ENCODE measurements around the gene NUDT4. TPM values are rescaled to one million over a fixed set of nuclear protein-coding genes. Genes with fewer than 3 reads are reported as not detected.

Gene NUDT4
- total RNA-seq, 1 experiment from 2014 or later = 56.5 TPM

DNA sequence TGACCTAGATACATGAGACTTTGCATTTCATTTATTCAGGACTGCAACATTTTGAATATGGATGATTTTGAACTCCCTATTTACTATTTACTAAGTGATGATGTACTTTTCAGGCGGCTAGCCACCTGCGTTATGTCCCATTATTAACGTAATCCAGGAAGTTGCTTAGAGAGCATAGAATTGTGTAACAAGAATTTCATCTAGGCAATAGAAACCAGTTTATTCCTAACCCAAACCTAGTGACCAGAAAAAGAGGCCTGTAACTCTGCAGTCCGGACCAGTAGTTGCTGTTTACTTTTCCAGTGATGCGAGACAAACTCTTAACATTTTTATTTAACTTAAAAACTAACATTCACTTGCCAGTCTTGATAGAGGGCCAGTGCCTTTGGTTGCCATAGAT, 12.3 kb downstream of the NUDT4 start:
- H3K27ac Mint-ChIP-seq = 0 out of 2 replicates have a peak overlapping the region, but pooled peaks have one; percentile 63
- CTCF ChIA-PET = no interaction called here
- no peaks in the 10 kb centered on the region for H3K9me3 Mint-ChIP-seq
- POLR2A ChIA-PET = no interaction called here
- ATAC-seq (no peak), DNase-seq (ENCODE audit: low spot score) (no peak)
- no peak for TF ChIP-seq ZNF396 (CRISPR knock-in tag; IDR thresholded peaks at IDR 0.05; ENCODE audit: borderline replicate concordance)
- no peak for TF ChIP-seq RORB (CRISPR knock-in tag; IDR thresholded peaks at IDR 0.05)
- no peak for TF ChIP-seq HMGA2 (CRISPR knock-in tag; IDR thresholded peaks at IDR 0.05)
- TF ChIP-seq PREB (CRISPR knock-in tag; IDR thresholded peaks at IDR 0.05; ENCODE audit: borderline replicate concordance) = no peak
- TF ChIP-seq, protein P1, sequence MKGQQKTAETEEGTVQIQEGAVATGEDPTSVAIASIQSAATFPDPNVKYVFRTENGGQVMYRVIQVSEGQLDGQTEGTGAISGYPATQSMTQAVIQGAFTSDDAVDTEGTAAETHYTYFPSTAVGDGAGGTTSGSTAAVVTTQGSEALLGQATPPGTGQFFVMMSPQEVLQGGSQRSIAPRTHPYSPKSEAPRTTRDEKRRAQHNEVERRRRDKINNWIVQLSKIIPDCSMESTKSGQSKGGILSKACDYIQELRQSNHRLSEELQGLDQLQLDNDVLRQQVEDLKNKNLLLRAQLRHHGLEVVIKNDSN (CRISPR knock-in tag; IDR thresholded peaks at IDR 0.05) = no peak
- no peak for TF ChIP-seq MLX (CRISPR knock-in tag; IDR thresholded peaks at IDR 0.05)
- no peak for TF ChIP-seq ZNF416 (CRISPR knock-in tag; IDR thresholded peaks at IDR 0.05)
- TF ChIP-seq TCF7 (CRISPR knock-in tag; IDR thresholded peaks at IDR 0.05; ENCODE audit: low read depth) = no peak
- no peak for TF ChIP-seq SOX15 (CRISPR knock-in tag; IDR thresholded peaks at IDR 0.05)
- TF ChIP-seq, protein P2, sequence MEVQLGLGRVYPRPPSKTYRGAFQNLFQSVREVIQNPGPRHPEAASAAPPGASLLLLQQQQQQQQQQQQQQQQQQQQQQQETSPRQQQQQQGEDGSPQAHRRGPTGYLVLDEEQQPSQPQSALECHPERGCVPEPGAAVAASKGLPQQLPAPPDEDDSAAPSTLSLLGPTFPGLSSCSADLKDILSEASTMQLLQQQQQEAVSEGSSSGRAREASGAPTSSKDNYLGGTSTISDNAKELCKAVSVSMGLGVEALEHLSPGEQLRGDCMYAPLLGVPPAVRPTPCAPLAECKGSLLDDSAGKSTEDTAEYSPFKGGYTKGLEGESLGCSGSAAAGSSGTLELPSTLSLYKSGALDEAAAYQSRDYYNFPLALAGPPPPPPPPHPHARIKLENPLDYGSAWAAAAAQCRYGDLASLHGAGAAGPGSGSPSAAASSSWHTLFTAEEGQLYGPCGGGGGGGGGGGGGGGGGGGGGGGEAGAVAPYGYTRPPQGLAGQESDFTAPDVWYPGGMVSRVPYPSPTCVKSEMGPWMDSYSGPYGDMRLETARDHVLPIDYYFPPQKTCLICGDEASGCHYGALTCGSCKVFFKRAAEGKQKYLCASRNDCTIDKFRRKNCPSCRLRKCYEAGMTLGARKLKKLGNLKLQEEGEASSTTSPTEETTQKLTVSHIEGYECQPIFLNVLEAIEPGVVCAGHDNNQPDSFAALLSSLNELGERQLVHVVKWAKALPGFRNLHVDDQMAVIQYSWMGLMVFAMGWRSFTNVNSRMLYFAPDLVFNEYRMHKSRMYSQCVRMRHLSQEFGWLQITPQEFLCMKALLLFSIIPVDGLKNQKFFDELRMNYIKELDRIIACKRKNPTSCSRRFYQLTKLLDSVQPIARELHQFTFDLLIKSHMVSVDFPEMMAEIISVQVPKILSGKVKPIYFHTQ (CRISPR knock-in tag; IDR thresholded peaks at IDR 0.05) = no peak
- no peak for TF ChIP-seq TP53 (CRISPR knock-in tag; IDR thresholded peaks at IDR 0.05)
- TF ChIP-seq, protein P3, sequence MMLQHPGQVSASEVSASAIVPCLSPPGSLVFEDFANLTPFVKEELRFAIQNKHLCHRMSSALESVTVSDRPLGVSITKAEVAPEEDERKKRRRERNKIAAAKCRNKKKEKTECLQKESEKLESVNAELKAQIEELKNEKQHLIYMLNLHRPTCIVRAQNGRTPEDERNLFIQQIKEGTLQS (CRISPR knock-in tag; conservative IDR thresholded peaks at IDR 0.05) = no peak
- TF ChIP-seq, protein P4, sequence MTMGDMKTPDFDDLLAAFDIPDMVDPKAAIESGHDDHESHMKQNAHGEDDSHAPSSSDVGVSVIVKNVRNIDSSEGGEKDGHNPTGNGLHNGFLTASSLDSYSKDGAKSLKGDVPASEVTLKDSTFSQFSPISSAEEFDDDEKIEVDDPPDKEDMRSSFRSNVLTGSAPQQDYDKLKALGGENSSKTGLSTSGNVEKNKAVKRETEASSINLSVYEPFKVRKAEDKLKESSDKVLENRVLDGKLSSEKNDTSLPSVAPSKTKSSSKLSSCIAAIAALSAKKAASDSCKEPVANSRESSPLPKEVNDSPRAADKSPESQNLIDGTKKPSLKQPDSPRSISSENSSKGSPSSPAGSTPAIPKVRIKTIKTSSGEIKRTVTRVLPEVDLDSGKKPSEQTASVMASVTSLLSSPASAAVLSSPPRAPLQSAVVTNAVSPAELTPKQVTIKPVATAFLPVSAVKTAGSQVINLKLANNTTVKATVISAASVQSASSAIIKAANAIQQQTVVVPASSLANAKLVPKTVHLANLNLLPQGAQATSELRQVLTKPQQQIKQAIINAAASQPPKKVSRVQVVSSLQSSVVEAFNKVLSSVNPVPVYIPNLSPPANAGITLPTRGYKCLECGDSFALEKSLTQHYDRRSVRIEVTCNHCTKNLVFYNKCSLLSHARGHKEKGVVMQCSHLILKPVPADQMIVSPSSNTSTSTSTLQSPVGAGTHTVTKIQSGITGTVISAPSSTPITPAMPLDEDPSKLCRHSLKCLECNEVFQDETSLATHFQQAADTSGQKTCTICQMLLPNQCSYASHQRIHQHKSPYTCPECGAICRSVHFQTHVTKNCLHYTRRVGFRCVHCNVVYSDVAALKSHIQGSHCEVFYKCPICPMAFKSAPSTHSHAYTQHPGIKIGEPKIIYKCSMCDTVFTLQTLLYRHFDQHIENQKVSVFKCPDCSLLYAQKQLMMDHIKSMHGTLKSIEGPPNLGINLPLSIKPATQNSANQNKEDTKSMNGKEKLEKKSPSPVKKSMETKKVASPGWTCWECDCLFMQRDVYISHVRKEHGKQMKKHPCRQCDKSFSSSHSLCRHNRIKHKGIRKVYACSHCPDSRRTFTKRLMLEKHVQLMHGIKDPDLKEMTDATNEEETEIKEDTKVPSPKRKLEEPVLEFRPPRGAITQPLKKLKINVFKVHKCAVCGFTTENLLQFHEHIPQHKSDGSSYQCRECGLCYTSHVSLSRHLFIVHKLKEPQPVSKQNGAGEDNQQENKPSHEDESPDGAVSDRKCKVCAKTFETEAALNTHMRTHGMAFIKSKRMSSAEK (CRISPR knock-in tag; IDR thresholded peaks at IDR 0.05; ENCODE audit: borderline replicate concordance) = no peak
- no peak for TF ChIP-seq IRF2 (CRISPR knock-in tag; IDR thresholded peaks at IDR 0.05; ENCODE audit: borderline replicate concordance, low read depth)
- TF ChIP-seq SMAD3 (CRISPR knock-in tag; IDR thresholded peaks at IDR 0.05; ENCODE audit: borderline replicate concordance) = no peak
- no peaks in the 10 kb centered on the region for H3K27me3 Mint-ChIP-seq (ENCODE audit: low read depth)
- H3K4me1 Mint-ChIP-seq = peaks cover 11% of the 10 kb centered on the region
- no peak overlapping the region for H3K4me3 Mint-ChIP-seq
- peaks cover 14% of the 10 kb centered on the region for H3K36me3 Mint-ChIP-seq
